Skeletal muscle tissue (tissue), 4 donors: ENCODE results near the gene CCNJL. TPM values are rescaled to one million over a fixed set of nuclear protein-coding genes. Genes with fewer than 3 reads are reported as not detected.
"Not testable (repeated sequence)": the region's sequence is repeated elsewhere in the genome, so short reads cannot be mapped to it uniquely, and the experiment has no call there.

ENCODE experiments used
- H3K27ac ChIP-seq: one replicate; pipeline ENCODE4 v1.7.0; 2013; ENCODE audit warnings: mild to moderate bottlenecking, low read depth, low read length, inconsistent platforms
- H3K27me3 ChIP-seq, 3 donors: one replicate each; pipeline ENCODE4 v1.7.0; 2013; ENCODE audit warnings: low read length in 3 of 3; ENCODE audit not compliant: control insufficient read depth in 3 of 3, insufficient read depth in 3 of 3
- H3K36me3 ChIP-seq, 3 donors: one replicate each; pipeline ENCODE4 v1.7.0; 2013; ENCODE audit warnings: low read length in 3 of 3; ENCODE audit not compliant: control insufficient read depth in 3 of 3, insufficient read depth in 3 of 3
- H3K4me1 ChIP-seq, 3 donors: one replicate each; pipeline ENCODE4 v1.7.0; 2013; ENCODE audit warnings: low read length in 3 of 3, mild to moderate bottlenecking in 3 of 3; ENCODE audit not compliant: control insufficient read depth in 3 of 3, insufficient read depth in 3 of 3
- H3K4me3 ChIP-seq, 3 donors: one replicate each; pipeline ENCODE4 v1.7.0; 2013; ENCODE audit warnings: low read length in 3 of 3
- H3K9ac ChIP-seq, 3 donors: one replicate each; pipeline ENCODE4 v1.7.0; 2013; ENCODE audit warnings: low read length in 3 of 3, mild to moderate bottlenecking in 3 of 3, moderate library complexity in 2 of 3, low read depth in 1 of 3
- H3K9me3 ChIP-seq, 3 donors: one replicate each; pipeline ENCODE4 v1.7.0; 2013; ENCODE audit warnings: low read length in 3 of 3; ENCODE audit not compliant: control insufficient read depth in 3 of 3
- total RNA-seq: library from RNA; depleted of rRNA; stranded (reverse); fragments of >200 nt; gene quantifications from one replicate; pipeline ENCODE4 v1.2.3, GENCODE V29; 2014
- donor health status: Osteomylitis.

The CCNJL gene
- total RNA-seq, 1 donor from 2014 or later, result 3.1 TPM

DNA sequence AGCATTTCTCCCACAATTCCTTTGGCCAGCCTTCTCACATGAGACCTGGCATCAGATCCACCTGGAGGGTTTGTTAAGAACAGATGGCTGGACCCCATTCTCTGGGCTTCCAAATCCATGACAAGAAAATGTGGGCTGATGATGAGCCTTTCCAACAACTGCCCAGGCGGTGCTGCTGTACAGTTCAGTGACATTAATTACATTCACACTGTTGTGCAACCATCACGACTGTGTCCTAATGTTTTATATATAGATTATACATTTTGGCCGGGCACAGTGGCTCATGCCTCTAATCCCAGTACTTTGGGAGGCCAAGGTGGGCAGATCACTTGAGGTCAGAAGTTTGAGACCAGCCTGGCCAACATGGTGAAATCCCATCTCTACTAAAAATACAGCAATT lies 22.4 kb upstream of the CCNJL start:
- H3K27me3 ChIP-seq, H3K4me3 ChIP-seq, H3K27ac ChIP-seq, H3K9ac ChIP-seq, H3K36me3 ChIP-seq, H3K4me1 ChIP-seq, H3K9me3 ChIP-seq: not testable (repeated sequence)

DNA sequence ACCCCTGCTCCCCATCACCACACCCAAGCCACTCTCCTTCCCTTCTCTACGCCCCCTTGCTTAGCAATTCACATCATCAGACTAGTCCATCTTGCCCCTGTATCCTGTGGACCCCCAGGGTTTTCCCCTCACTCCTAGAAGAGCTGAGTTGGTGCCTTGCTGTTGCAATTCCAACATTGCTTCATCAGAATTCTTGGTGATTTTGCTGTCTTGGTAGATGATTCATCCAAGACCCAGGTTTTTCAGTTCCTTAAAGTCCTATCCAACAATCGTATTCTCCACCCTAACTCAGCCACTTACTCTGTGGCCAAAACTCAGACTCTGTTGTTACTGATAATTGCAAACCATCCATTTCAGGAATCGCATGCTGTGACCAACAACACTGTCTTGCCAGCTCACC lies 21.4 kb upstream of the CCNJL start:
- Histone ChIP-seq H3K9ac (no peak overlapping the region), H3K36me3 (no peaks in the 10 kb centered on the region), H3K27me3 (no peaks in the 10 kb centered on the region), H3K9me3 (no peaks in the 10 kb centered on the region), H3K4me3 (no peak overlapping the region), H3K4me1 (no peaks in the 10 kb centered on the region), H3K27ac (no peak overlapping the region)

DNA sequence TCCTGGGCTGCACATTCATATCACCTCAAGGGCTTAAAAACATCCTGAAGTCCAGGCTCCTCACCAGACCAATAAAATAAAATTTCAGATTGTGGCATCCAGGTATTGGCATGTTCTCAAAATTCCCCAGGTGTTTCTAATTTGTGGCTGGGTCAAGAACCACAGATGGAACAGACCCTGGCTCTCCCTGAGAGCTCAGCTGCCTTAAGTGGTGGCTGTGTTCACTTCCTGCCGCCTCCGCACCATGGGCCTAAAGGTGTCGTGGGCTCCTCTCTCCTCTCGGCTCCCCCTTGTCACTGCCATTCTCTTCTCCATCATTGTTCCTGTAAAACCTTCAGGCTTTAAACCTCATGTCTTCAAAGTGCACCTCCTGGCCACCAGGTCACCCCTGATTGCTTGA lies 17.8 kb upstream of the CCNJL start:
- no peak overlapping the region for H3K4me3 ChIP-seq
- no peaks in the 10 kb centered on the region for H3K4me1 ChIP-seq
- H3K27me3 ChIP-seq, result no peaks in the 10 kb centered on the region
- no peak overlapping the region for H3K27ac ChIP-seq
- no peak overlapping the region for H3K9ac ChIP-seq
- H3K9me3 ChIP-seq, result no peaks in the 10 kb centered on the region
- H3K36me3 ChIP-seq, result no peaks in the 10 kb centered on the region

- Histone ChIP-seq H3K4me3 (no peak overlapping the region), H3K9ac (no peak overlapping the region), H3K4me1 (no peaks in the 10 kb centered on the region), H3K27me3 (no peaks in the 10 kb centered on the region), H3K36me3 (no peaks in the 10 kb centered on the region), H3K9me3 (no peaks in the 10 kb centered on the region), H3K27ac (no peak overlapping the region)
Measured at GRCh38 chr5:160327818-160328217, 15.5 kb upstream of the CCNJL start.

DNA sequence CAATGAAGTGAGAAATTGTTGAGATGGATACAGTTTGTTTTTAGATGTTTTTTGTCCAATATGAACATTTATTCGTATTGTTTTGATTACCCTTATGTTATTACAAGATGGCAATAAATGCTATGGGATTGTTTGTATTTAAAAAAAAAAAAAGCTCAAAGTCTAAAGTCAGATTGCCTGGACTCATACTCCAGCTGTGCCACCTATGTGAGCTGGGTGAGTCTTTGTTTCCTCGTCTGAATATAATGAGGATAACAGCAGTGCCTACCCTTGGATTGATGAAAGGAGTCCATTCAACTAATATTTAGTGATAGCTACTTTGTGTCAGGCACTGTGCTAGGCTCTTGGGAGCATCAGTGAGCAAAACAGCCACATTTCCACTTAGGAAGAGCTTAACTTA lies 14.6 kb upstream of the CCNJL start:
- Histone ChIP-seq H3K4me1 (no peaks in the 10 kb centered on the region), H3K36me3 (no peaks in the 10 kb centered on the region), H3K27ac (no peak overlapping the region), H3K27me3 (no peaks in the 10 kb centered on the region), H3K9me3 (no peaks in the 10 kb centered on the region), H3K9ac (no peak overlapping the region), H3K4me3 (no peak overlapping the region)

- Histone ChIP-seq H3K4me3 (no peak overlapping the region), H3K9ac (no peak overlapping the region), H3K36me3 (no peaks in the 10 kb centered on the region), H3K27me3 (peaks cover 0 to 3% (median 0%) of the 10 kb centered on the region in 3 donors), H3K4me1 (no peaks in the 10 kb centered on the region), H3K27ac (no peak overlapping the region), H3K9me3 (no peaks in the 10 kb centered on the region)
Measured at GRCh38 chr5:160325716-160326115, 13.4 kb upstream of the CCNJL start.

DNA sequence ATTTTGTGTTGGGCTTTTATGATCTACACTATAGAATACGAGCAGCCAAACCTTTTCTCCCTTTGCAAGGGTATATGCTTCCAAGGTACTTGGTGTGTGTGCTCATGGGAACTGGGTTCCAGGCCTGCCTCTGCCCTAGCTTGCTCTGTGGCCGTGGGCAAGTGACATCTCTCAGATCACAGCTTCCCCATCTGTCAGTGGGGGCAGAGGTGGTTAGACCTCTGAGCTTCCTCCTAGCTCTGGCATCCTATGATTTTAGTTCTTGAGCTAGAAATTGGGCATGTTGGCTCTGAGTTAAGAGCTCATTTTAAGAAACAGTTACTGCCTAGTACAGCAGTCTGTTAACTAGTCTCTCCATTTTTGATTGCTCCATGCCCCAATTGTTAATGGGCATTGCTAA lies 12.5 kb upstream of the CCNJL start:
- Histone ChIP-seq H3K9me3 (no peaks in the 10 kb centered on the region), H3K27me3 (peaks cover 0 to 7% (median 0%) of the 10 kb centered on the region in 3 donors), H3K4me3 (no peak overlapping the region), H3K4me1 (no peaks in the 10 kb centered on the region), H3K9ac (no peak overlapping the region), H3K36me3 (no peaks in the 10 kb centered on the region), H3K27ac (no peak overlapping the region)

GRCh38 chr5:160318409-160318808 lies 6.0 kb upstream of the CCNJL start:
- Histone ChIP-seq H3K27ac (no peak overlapping the region), H3K27me3 (peaks cover 0 to 7% (median 1%) of the 10 kb centered on the region in 3 donors), H3K36me3 (no peaks in the 10 kb centered on the region), H3K4me3 (no peak overlapping the region), H3K9me3 (no peaks in the 10 kb centered on the region), H3K4me1 (no peaks in the 10 kb centered on the region), H3K9ac (no peak overlapping the region)

DNA sequence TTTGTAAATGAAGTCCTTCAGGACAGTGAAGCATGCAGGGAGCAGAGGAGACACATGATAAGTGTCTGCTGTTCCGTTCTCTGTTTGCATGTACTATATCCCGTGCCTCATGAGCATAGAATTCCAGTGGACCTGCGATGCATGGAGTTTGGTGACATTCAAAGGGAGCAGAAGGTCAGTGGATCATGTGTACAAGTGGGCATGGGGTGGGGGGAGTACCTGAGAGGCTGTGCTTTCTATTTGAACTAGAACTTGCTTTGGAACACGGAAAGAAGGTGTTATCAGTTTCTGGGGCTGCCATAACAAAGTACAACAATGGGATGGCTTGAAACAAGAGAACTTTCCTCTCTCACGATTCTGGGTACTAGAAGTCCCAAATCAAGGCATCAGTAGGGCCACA lies 5.1 kb upstream of the CCNJL start:
- Histone ChIP-seq H3K9ac (no peak overlapping the region), H3K36me3 (no peaks in the 10 kb centered on the region), H3K4me1 (peaks cover 2 to 5% (median 2%) of the 10 kb centered on the region in 3 donors), H3K4me3 (no peak overlapping the region), H3K27ac (no peak overlapping the region), H3K9me3 (no peaks in the 10 kb centered on the region), H3K27me3 (peaks cover 5 to 15% (median 11%) of the 10 kb centered on the region in 3 donors)

- no peak overlapping the region for H3K9ac ChIP-seq
Measured at GRCh38 chr5:160315968-160316367, 3.6 kb upstream of the CCNJL start.

More at GRCh38 chr5:160315968-160316367, 3.6 kb upstream of the CCNJL start:
- Histone ChIP-seq H3K9me3 (no peaks in the 10 kb centered on the region), H3K27me3 (peaks cover 5 to 25% (median 23%) of the 10 kb centered on the region in 3 donors), H3K27ac (no peak overlapping the region), H3K4me3 (no peak overlapping the region), H3K4me1 (peaks cover 3 to 10% (median 5%) of the 10 kb centered on the region in 3 donors), H3K36me3 (no peaks in the 10 kb centered on the region)
